ENCODE data around the gene PML. TPM values are rescaled to one million over a fixed set of nuclear protein-coding genes. Genes with fewer than 3 reads are reported as not detected.
"Not testable (repeated sequence)": the region's sequence is repeated elsewhere in the genome, so short reads cannot be mapped to it uniquely, and the experiment has no call there.

Gene PML
- total RNA-seq, 2 experiments from 2014 or later = 72.6 to 75.4 TPM

DNA sequence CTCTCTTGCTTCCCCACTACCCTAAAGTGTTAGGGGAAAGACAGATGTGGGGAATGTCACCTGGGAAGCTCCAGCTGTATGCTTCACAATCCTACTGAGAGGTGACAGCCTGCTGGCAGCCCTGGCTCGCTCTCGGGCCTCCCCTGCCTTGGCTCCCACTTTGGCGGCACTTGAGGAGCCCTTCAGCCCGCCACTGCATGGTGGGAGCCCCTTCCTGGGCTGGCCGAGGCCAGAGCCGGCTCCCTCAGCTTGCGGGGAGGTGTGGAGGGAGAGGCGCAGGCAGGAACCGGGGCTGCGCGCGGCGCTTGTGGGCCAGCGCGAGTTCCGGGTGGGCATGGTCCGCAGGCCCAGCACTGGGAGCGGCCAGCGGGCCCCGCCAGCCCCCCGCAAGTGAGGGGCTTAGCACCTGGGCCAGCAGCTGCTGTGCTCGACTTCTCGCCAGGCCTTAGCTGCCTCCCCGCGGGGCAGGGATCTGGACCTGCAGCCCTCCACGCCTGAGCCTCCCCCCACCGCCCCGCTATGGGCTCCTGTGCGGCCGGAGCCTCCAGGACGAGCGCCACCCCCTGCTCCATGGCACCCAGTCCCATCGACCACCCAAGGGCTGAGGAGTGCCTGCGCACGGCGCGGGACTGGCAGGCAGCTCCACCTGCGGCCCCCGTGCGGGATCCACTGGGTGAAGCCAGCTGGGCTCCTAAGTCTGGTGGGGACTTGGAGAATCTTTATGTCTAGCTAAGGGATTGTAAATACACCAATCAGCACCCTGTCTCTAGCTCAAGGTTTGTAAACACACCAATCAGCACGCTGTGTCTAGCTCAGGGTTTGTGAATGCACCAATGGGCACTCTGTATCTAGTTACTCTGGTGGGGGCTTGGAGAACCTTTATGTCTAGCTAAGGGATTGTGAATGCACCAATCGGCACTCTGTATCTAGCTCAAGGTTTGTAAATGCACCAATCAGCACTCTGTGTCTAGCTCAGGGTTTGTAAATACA, 58.0 kb downstream of the PML start:
- H3K27me3 Mint-ChIP-seq; ATAC-seq; DNase-seq; H3K27ac Mint-ChIP-seq; H3K9me3 Mint-ChIP-seq (ENCODE audit: low read depth); H3K36me3 Mint-ChIP-seq (ENCODE audit: low read depth); H3K4me3 Mint-ChIP-seq; POLR2A ChIA-PET: not testable (repeated sequence)
- intact Hi-C loops (cut with DNase I, micrococcal nuclease) = loop anchor here in 1 of 2 experiments (10.0 kb wide), 1 partner anchor 252 kb away; no protein-coding TSS in a partner anchor
- CTCF ChIA-PET = interaction anchor here (0.6 to 1.8 kb wide), 10 partner anchors 15 to 330 kb away, joined by 3 to 12 read pairs (median 4); partner anchors contain the start of gene PML
- peaks cover 18% of the 10 kb centered on the region for H3K4me1 Mint-ChIP-seq

DNA sequence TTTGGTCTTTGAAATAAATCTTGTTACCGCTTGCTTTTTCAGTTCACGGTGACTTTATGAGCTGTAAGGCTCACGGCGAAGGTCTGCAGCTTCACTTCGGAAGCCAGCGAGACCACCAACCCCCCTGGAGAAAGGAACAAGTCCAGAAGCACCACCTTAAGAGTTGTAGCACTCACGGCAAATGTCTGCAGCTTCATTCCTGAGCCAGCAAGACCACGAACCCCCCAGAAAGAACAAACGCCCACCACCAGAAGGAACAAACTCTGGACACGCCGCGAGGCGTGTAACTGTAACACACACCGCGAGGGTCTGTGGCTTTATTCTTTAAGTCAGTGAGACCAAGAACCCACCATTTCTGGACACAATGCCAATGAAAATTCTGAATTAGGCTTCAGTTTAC, 59.0 kb downstream of the PML start:
- ATAC-seq = no peak
- intact Hi-C loops (cut with DNase I, micrococcal nuclease) = loop anchor here in 1 of 2 experiments (10.0 kb wide), 1 partner anchor 251 kb away; no protein-coding TSS in a partner anchor
- ChIA-PET POLR2A (no interaction called here), CTCF (interaction anchor here (0.6 to 1.8 kb wide), 14 partner anchors 8 to 805 kb away, joined by 3 to 12 read pairs (median 4); partner anchors contain the start of genes LOXL1 and PML)
- Mint-ChIP-seq H3K4me1 (peaks cover 11% of the 10 kb centered on the region), H3K27me3 (no peaks in the 10 kb centered on the region), H3K9me3 (ENCODE audit: low read depth) (no peaks in the 10 kb centered on the region), H3K27ac (no peak overlapping the region), H3K36me3 (ENCODE audit: low read depth) (no peaks in the 10 kb centered on the region), H3K4me3 (no peak overlapping the region)
- no peak for DNase-seq

DNA sequence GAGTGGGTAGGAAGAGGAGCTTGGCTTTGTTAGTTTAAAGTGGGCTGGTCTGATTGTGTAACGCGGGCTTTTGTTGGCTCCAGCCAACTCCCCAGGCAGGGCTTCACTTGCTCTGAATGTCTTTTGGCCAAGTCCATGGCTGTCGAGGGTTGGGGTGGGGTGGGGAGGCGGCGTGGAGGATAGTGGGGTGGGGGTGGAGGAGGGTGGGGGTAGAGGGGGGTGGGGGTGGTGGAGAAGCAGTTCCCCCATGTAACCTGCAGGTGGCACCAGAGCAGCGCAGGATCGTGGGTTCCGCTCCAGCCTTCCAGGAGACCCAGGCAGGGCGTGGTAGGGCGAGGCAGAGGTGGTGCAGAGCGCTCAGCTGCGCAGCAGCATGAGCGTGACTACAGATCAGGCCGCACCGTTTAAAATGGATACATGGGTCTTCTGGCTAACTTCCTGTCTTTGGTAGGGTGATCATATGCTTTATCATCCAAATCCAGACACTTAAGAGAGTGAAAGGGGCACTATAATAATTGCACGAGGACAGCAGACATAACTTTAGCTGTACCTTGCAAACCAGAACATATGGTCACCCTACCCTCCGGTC, 59.5 kb downstream of the PML start:
- Mint-ChIP-seq H3K27ac (no peak overlapping the region), H3K36me3 (ENCODE audit: low read depth) (no peaks in the 10 kb centered on the region), H3K4me3 (no peak overlapping the region), H3K9me3 (ENCODE audit: low read depth) (no peaks in the 10 kb centered on the region), H3K27me3 (no peaks in the 10 kb centered on the region), H3K4me1 (peaks cover 8% of the 10 kb centered on the region)
- peak; percentile 88 for DNase-seq
- CTCF ChIA-PET = interaction anchor here (0.6 to 1.8 kb wide), 20 partner anchors 8 to 903 kb away, joined by 3 to 12 read pairs (median 3); partner anchors contain the start of genes LOXL1 and PML
- POLR2A ChIA-PET = no interaction called here
- ATAC-seq = peak; percentile 99
- intact Hi-C loops (cut with DNase I, micrococcal nuclease) = loop anchor here in 1 of 2 experiments (1.0 to 10.0 kb wide), 2 partner anchors 73 to 251 kb away; no protein-coding TSS in a partner anchor

- Mint-ChIP-seq H3K27me3 (no peaks in the 10 kb centered on the region), H3K4me1 (peaks cover 14% of the 10 kb centered on the region), H3K4me3 (no peak overlapping the region), H3K27ac (no peak overlapping the region), H3K9me3 (ENCODE audit: low read depth) (no peaks in the 10 kb centered on the region), H3K36me3 (ENCODE audit: low read depth) (no peaks in the 10 kb centered on the region)
- POLR2A ChIA-PET = no interaction called here
- CTCF ChIA-PET = interaction anchor here (0.6 to 1.1 kb wide), 3 partner anchors 9 to 267 kb away, joined by 4 to 5 read pairs (median 4); no protein-coding TSS in a partner anchor
- intact Hi-C loops (cut with DNase I, micrococcal nuclease) = loop anchor here in 1 of 2 experiments (10.0 kb wide), 1 partner anchor 249 kb away; no protein-coding TSS in a partner anchor
- no peak for ATAC-seq
- DNase-seq = no peak
These were observed 61.3 kb downstream of the PML start for GRCh38 chr15:74055804-74056203.

- H3K9me3 Mint-ChIP-seq (ENCODE audit: low read depth); H3K4me3 Mint-ChIP-seq; POLR2A ChIA-PET; H3K27ac Mint-ChIP-seq; H3K27me3 Mint-ChIP-seq; H3K36me3 Mint-ChIP-seq (ENCODE audit: low read depth): not testable (repeated sequence)
- intact Hi-C loops (cut with DNase I, micrococcal nuclease) = loop anchor here in 1 of 2 experiments (10.0 kb wide), 1 partner anchor 248 kb away; no protein-coding TSS in a partner anchor
- DNase-seq (peak; percentile 42), ATAC-seq (peak; percentile 48)
- CTCF ChIA-PET = interaction anchor here (0.6 to 1.2 kb wide), 4 partner anchors 9 to 266 kb away, joined by 3 to 5 read pairs (median 4); no protein-coding TSS in a partner anchor
- peaks cover 14% of the 10 kb centered on the region for H3K4me1 Mint-ChIP-seq
These were observed 61.8 kb downstream of the PML start for GRCh38 chr15:74056330-74056729.

GRCh38 chr15:74059050-74059833, 64.7 kb downstream of the PML start:
- ATAC-seq; H3K27me3 Mint-ChIP-seq; POLR2A ChIA-PET; H3K9me3 Mint-ChIP-seq (ENCODE audit: low read depth); DNase-seq; H3K27ac Mint-ChIP-seq; H3K36me3 Mint-ChIP-seq (ENCODE audit: low read depth); H3K4me3 Mint-ChIP-seq: not testable (repeated sequence)
- CTCF ChIA-PET = interaction anchor here (0.6 to 1.3 kb wide), 6 partner anchors 10 to 1088 kb away, joined by 3 to 5 read pairs (median 3); no protein-coding TSS in a partner anchor
- intact Hi-C loops (cut with DNase I, micrococcal nuclease) = loop anchor here in 1 of 2 experiments (10.0 kb wide), 1 partner anchor 246 kb away; no protein-coding TSS in a partner anchor
- H3K4me1 Mint-ChIP-seq = peaks cover 12% of the 10 kb centered on the region

GRCh38 chr15:74060251-74060650, 65.7 kb downstream of the PML start:
- DNase-seq (no peak), ATAC-seq (no peak)
- ChIA-PET POLR2A (interaction anchor here (0.6 kb wide), 1 partner anchor 12 kb away, joined by 4 read pairs; no protein-coding TSS in a partner anchor), CTCF (interaction anchor here (1.3 kb wide), 1 partner anchor 11 kb away, joined by 3 read pairs; no protein-coding TSS in a partner anchor)
- H3K27me3 Mint-ChIP-seq = no peaks in the 10 kb centered on the region
- intact Hi-C loops (cut with DNase I, micrococcal nuclease) = no loop called here
- H3K9me3 Mint-ChIP-seq (ENCODE audit: low read depth) = no peaks in the 10 kb centered on the region
- H3K4me1 Mint-ChIP-seq = peaks cover 8% of the 10 kb centered on the region
- no peak overlapping the region for H3K27ac Mint-ChIP-seq
- no peak overlapping the region for H3K4me3 Mint-ChIP-seq
- H3K36me3 Mint-ChIP-seq (ENCODE audit: low read depth) = no peaks in the 10 kb centered on the region

DNA sequence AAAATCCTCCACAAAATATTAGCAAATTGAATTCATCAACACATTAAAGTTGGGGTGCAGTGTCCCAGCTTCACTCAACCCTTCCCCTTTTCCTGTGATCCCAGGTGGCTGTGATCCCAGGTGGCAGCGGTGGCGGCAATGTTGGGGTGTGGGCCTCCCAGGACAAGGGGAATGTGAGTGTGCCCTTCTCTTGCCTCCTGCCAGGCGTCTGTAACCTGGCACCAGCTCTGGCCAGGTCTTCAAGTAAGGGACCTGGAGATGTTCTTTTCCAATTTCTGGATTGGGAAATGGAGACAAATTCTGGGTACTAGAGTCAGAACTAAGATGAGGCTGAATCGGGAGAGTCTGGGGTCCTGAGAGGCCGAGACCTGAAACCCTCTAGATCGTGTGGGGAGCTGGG, 67.7 kb downstream of the PML start:
- CTCF ChIA-PET = interaction anchor here (0.9 kb wide), 1 partner anchor 8 kb away, joined by 4 read pairs; no protein-coding TSS in a partner anchor
- no peak for ATAC-seq
- no peak for DNase-seq
- POLR2A ChIA-PET = no interaction called here
- H3K4me3 Mint-ChIP-seq = no peak overlapping the region
- no peaks in the 10 kb centered on the region for H3K36me3 Mint-ChIP-seq (ENCODE audit: low read depth)
- peaks cover 6% of the 10 kb centered on the region for H3K4me1 Mint-ChIP-seq
- H3K27ac Mint-ChIP-seq = no peak overlapping the region
- intact Hi-C loops (cut with DNase I, micrococcal nuclease) = no loop called here
- H3K9me3 Mint-ChIP-seq (ENCODE audit: low read depth) = no peaks in the 10 kb centered on the region
- no peaks in the 10 kb centered on the region for H3K27me3 Mint-ChIP-seq

DNA sequence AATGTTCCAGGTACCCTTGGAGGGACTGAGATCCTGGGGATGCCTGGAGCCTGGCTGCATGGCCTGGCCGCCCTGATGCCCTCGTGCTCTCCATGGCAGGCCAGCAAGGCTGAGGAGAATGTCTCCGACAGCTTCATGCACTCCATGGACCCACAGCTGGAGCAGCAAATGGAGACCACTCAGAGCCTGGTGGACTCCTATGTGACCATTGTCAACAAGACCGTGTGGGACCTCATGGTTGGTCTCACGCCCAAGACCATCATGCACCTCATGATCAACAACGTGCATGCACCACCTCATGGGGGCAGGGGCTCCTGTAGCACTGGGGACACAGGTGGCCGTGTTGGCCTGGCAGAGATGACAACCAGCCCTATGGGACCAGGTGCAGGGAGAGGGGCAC, 68.2 kb downstream of the PML start:
- Mint-ChIP-seq H3K27ac (no peak overlapping the region), H3K4me1 (peaks cover 6% of the 10 kb centered on the region), H3K9me3 (ENCODE audit: low read depth) (no peaks in the 10 kb centered on the region), H3K27me3 (no peaks in the 10 kb centered on the region), H3K4me3 (no peak overlapping the region), H3K36me3 (ENCODE audit: low read depth) (no peaks in the 10 kb centered on the region)
- POLR2A ChIA-PET = no interaction called here
- intact Hi-C loops (cut with DNase I, micrococcal nuclease) = no loop called here
- DNase-seq (no peak), ATAC-seq (no peak)
- CTCF ChIA-PET = interaction anchor here (0.6 to 0.9 kb wide), 2 partner anchors 8 to 258 kb away, joined by 4 read pairs; no protein-coding TSS in a partner anchor

DNA sequence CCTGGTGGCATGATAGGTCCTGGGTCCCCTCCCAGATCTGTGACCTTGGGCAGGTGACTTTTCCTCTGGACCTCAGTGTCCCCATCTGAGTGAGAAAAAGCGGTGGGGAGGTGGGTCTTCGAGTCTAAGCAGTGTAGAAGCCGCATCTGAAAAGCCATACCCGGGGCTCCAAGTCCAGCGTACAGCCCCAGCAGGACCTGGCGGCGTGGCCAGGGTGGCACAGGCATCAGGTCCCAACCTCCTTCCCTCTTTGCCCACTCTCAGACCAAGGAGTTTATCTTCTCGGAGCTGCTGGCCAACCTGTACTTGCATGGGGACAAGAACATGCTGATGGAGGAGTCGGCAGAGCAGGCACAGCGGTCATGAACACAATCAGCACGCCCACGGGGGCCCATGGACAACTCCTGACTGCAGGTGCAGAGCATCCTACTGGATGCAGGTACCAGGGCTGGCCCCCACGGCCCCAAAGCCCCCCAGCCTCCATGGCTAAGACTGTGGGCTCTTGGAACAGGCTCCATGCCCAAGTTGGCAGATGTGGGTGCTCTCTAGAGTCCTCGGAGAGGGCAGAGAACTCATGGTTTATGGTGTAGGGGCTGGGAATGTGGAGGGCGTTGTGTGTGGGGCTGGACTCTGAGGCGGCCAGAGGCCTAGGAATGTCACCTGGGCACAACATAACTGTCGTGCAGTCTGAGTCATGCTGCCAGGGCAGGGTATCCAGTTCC, 69.1 kb downstream of the PML start:
- intact Hi-C loops (cut with DNase I, micrococcal nuclease); H3K36me3 Mint-ChIP-seq (ENCODE audit: low read depth); ATAC-seq; H3K27ac Mint-ChIP-seq; H3K9me3 Mint-ChIP-seq (ENCODE audit: low read depth); H3K4me1 Mint-ChIP-seq; POLR2A ChIA-PET; DNase-seq; H3K27me3 Mint-ChIP-seq; H3K4me3 Mint-ChIP-seq: not testable (repeated sequence)
- CTCF ChIA-PET = interaction anchor here (0.6 kb wide), 1 partner anchor 257 kb away, joined by 4 read pairs; no protein-coding TSS in a partner anchor
